K562 (cell line): Measurements from ENCODE around the gene EVI5. TPM values are rescaled to one million over a fixed set of nuclear protein-coding genes. Genes with fewer than 3 reads are reported as not detected.

ENCODE experiments used
- FOXJ2 ChIP-seq: fragments of 200-800 bp; sonication (Bioruptor generic); IDR thresholded peaks from 2 replicates; pipeline ENCODE4 v1.6.1; 2016; ENCODE audit warnings: missing genetic modification characterization, missing compliant biosample characterization
- KDM1A ChIP-seq, 2 experiments: fragments of 450-650 bp; IDR thresholded peaks; 2 replicates each; pipeline ENCODE4 v1.6.1; 2016; ENCODE audit warnings: mild to moderate bottlenecking in 2 of 2
- MTA2 ChIP-seq: fragments of 450-650 bp; IDR thresholded peaks from 2 replicates; pipeline ENCODE4 v1.6.1; 2016; ENCODE audit warnings: low read depth
- POLR2H ChIP-seq: IDR thresholded peaks from 2 replicates; pipeline ENCODE4 v1.6.1; 2016; ENCODE audit warnings: missing genetic modification characterization, low read depth, mild to moderate bottlenecking, control low read depth, missing compliant biosample characterization, moderate library complexity
- SPI1 ChIP-seq: IDR thresholded peaks from 2 replicates; pipeline ENCODE4 v1.6.1; 2011; ENCODE audit warnings: low read depth, low read length, control low read depth, borderline replicate concordance
- TEAD1 ChIP-seq, 2 experiments: fragments of 450-650 bp in 1 of 2; sonication (generic) in 1 of 2; formaldehyde crosslinking; IDR thresholded peaks; 2 replicates each; pipeline versions ENCODE4 v1.4.0 to v1.8.0; 2020 to 2022; ENCODE audit warnings: mild to moderate bottlenecking in 2 of 2, missing genetic modification reagents in 1 of 2
- ZBTB1 ChIP-seq: sonication (generic); formaldehyde crosslinking; IDR thresholded peaks from 2 replicates; pipeline ENCODE4 v1.8.1; 2023; ENCODE audit warnings: missing genetic modification reagents, low read depth, mild to moderate bottlenecking, borderline replicate concordance
- ZFPM2 ChIP-seq: fragments of 250-450 bp; sonication (Bioruptor Pico); IDR thresholded peaks from 2 replicates; pipeline ENCODE4 v1.5.1; 2022; ENCODE audit warnings: mild to moderate bottlenecking
- ZNF197 ChIP-seq: fragments of 200-800 bp; sonication (Bioruptor generic); IDR thresholded peaks from 2 replicates; pipeline ENCODE4 v1.6.1; 2016; ENCODE audit warnings: low read depth, missing genetic modification characterization, missing compliant biosample characterization
- ZNF253 ChIP-seq: fragments of 250-450 bp; sonication (Bioruptor Pico); conservative IDR thresholded peaks from 2 replicates; pipeline ENCODE4 v1.6.1; 2021; ENCODE audit warnings: mild to moderate bottlenecking
- polyA plus RNA-seq, 8 experiments: library from polyadenylated mRNA; depleted of rRNA in 4 of 8; stranded (reverse) in 5 of 8; unstranded in 3 of 8; fragments of >200 nt; fragmentation: Nextera tagmentation in 2 of 8; fragmentation: Illumina TruSeq in 1 of 8; extraction: Ambion mirVana in 2 of 8; extraction: Trizol in 1 of 8; gene quantifications; 2 replicates each; pipeline versions ENCODE4 v1.2.1 to v1.2.3, GENCODE V29; 2011 to 2014; ENCODE audit warnings: inconsistent platforms in 1 of 8, missing spikeins in 1 of 8
- total RNA-seq, 7 experiments: library from RNA; depleted of rRNA in 6 of 7; stranded (reverse); fragments of >200 nt in 6 of 7; fragmentation: Illumina TruSeq in 2 of 7; extraction: Trizol in 2 of 7; gene quantifications; 2 replicates each; pipeline versions ENCODE4 v1.2.1 to v1.2.3, GENCODE V29; 2011 to 2021; ENCODE audit warnings: low replicate concordance in 1 of 7
- TF ChIP-seq, protein P1 (sequence below): sonication (generic); formaldehyde crosslinking; IDR thresholded peaks from 2 replicates; pipeline ENCODE4 v1.5.0; 2020; ENCODE audit warnings: missing genetic modification reagents
- TF ChIP-seq, protein P2 (sequence below): fragments of 450-650 bp; IDR thresholded peaks from 2 replicates; pipeline ENCODE4 v1.6.1; 2016; ENCODE audit warnings: mild to moderate bottlenecking, moderate library complexity

EVI5 gene
- total and polyA plus RNA-seq, 9 of the 15 experiments (the other 6 are each of a cell fraction or from before 2014, with no cell fraction given), result 1.7 to 50.1 (median 13.7) TPM

DNA sequence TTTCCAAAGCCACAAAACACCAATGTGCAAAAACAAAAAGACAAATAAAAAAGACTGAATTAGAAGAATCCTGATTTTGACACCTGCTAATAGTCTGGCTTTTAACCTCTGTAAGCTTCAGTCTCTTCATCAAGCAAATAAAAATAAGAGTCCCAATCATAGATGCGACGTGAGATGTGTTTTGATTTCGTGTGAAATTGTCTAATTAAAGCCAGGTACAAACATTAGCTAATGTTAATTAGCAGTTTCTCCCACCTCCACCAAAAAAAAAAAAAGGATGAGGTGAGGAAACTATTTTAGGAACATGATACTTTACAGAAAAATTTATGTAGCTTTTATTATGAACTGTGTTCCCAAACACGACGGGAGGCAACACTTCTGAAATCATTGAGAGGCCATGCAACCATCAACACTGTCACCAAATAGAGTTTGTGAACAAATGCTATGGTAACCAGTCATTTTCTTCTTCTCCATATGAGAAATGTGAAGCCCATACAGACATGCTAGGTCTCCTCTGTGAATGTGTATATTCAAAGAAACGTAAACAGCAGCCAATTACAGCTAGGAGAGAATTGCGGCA is 6.7 kb upstream of the EVI5 start (continued):
- peak; percentile 65; the same call in 1 of the 2 replicates for TF ChIP-seq FOXJ2
- no peak for TF ChIP-seq SPI1
- TF ChIP-seq ZNF197 (CRISPR knock-in tag), result no peak
- no peak for TF ChIP-seq ZFPM2
- TF ChIP-seq, protein P1, sequence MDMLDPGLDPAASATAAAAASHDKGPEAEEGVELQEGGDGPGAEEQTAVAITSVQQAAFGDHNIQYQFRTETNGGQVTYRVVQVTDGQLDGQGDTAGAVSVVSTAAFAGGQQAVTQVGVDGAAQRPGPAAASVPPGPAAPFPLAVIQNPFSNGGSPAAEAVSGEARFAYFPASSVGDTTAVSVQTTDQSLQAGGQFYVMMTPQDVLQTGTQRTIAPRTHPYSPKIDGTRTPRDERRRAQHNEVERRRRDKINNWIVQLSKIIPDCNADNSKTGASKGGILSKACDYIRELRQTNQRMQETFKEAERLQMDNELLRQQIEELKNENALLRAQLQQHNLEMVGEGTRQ (CRISPR knock-in tag), result no peak
- TF ChIP-seq MTA2, result no peak
- TF ChIP-seq ZNF253, result no peak
- no peak for TF ChIP-seq ZBTB1 (CRISPR knock-in tag)
- 0 out of 4 replicates have a peak, but pooled peaks of 1 of the 2 experiments have one; percentile 53 for TF ChIP-seq KDM1A (IDR thresholded peaks at IDR 0.05)
- no peak for TF ChIP-seq TEAD1 (CRISPR knock-in tag; IDR thresholded peaks at IDR 0.05)
- TF ChIP-seq, protein P2, sequence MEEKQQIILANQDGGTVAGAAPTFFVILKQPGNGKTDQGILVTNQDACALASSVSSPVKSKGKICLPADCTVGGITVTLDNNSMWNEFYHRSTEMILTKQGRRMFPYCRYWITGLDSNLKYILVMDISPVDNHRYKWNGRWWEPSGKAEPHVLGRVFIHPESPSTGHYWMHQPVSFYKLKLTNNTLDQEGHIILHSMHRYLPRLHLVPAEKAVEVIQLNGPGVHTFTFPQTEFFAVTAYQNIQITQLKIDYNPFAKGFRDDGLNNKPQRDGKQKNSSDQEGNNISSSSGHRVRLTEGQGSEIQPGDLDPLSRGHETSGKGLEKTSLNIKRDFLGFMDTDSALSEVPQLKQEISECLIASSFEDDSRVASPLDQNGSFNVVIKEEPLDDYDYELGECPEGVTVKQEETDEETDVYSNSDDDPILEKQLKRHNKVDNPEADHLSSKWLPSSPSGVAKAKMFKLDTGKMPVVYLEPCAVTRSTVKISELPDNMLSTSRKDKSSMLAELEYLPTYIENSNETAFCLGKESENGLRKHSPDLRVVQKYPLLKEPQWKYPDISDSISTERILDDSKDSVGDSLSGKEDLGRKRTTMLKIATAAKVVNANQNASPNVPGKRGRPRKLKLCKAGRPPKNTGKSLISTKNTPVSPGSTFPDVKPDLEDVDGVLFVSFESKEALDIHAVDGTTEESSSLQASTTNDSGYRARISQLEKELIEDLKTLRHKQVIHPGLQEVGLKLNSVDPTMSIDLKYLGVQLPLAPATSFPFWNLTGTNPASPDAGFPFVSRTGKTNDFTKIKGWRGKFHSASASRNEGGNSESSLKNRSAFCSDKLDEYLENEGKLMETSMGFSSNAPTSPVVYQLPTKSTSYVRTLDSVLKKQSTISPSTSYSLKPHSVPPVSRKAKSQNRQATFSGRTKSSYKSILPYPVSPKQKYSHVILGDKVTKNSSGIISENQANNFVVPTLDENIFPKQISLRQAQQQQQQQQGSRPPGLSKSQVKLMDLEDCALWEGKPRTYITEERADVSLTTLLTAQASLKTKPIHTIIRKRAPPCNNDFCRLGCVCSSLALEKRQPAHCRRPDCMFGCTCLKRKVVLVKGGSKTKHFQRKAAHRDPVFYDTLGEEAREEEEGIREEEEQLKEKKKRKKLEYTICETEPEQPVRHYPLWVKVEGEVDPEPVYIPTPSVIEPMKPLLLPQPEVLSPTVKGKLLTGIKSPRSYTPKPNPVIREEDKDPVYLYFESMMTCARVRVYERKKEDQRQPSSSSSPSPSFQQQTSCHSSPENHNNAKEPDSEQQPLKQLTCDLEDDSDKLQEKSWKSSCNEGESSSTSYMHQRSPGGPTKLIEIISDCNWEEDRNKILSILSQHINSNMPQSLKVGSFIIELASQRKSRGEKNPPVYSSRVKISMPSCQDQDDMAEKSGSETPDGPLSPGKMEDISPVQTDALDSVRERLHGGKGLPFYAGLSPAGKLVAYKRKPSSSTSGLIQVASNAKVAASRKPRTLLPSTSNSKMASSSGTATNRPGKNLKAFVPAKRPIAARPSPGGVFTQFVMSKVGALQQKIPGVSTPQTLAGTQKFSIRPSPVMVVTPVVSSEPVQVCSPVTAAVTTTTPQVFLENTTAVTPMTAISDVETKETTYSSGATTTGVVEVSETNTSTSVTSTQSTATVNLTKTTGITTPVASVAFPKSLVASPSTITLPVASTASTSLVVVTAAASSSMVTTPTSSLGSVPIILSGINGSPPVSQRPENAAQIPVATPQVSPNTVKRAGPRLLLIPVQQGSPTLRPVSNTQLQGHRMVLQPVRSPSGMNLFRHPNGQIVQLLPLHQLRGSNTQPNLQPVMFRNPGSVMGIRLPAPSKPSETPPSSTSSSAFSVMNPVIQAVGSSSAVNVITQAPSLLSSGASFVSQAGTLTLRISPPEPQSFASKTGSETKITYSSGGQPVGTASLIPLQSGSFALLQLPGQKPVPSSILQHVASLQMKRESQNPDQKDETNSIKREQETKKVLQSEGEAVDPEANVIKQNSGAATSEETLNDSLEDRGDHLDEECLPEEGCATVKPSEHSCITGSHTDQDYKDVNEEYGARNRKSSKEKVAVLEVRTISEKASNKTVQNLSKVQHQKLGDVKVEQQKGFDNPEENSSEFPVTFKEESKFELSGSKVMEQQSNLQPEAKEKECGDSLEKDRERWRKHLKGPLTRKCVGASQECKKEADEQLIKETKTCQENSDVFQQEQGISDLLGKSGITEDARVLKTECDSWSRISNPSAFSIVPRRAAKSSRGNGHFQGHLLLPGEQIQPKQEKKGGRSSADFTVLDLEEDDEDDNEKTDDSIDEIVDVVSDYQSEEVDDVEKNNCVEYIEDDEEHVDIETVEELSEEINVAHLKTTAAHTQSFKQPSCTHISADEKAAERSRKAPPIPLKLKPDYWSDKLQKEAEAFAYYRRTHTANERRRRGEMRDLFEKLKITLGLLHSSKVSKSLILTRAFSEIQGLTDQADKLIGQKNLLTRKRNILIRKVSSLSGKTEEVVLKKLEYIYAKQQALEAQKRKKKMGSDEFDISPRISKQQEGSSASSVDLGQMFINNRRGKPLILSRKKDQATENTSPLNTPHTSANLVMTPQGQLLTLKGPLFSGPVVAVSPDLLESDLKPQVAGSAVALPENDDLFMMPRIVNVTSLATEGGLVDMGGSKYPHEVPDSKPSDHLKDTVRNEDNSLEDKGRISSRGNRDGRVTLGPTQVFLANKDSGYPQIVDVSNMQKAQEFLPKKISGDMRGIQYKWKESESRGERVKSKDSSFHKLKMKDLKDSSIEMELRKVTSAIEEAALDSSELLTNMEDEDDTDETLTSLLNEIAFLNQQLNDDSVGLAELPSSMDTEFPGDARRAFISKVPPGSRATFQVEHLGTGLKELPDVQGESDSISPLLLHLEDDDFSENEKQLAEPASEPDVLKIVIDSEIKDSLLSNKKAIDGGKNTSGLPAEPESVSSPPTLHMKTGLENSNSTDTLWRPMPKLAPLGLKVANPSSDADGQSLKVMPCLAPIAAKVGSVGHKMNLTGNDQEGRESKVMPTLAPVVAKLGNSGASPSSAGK, result no peak
- TF ChIP-seq POLR2H (tag), result peak; percentile 34; the same call in 1 of the 2 replicates
